HFFc6 (cell line): ENCODE data around the gene ZNF490. TPM values are rescaled to one million over a fixed set of nuclear protein-coding genes. Genes with fewer than 3 reads are reported as not detected.
A peak's percentile ranks its signal among the peaks of the same experiment; 100 is the strongest.
"Not testable (repeated sequence)": the region's sequence is repeated elsewhere in the genome, so short reads cannot be mapped to it uniquely, and the experiment has no call there.

Experiments used
- DNase-seq: peaks from one replicate; pipeline ENCODE4 v3.0.0-alpha.2; 2018
- H3K27ac Mint-ChIP-seq: 2 replicates; pipeline ENCODE4 v1.8.0; 2020; ENCODE audit warnings: mild to moderate bottlenecking, mixed read lengths
- H3K27me3 Mint-ChIP-seq: 2 replicates; pipeline ENCODE4 v1.8.0; 2021; ENCODE audit warnings: mild to moderate bottlenecking, moderate library complexity, mixed read lengths; ENCODE audit not compliant: insufficient read depth
- H3K36me3 Mint-ChIP-seq: 2 replicates; pipeline ENCODE4 v1.8.0; 2021; ENCODE audit warnings: low read depth, mixed read lengths
- H3K4me1 Mint-ChIP-seq: 2 replicates; pipeline ENCODE4 v1.8.0; 2020; ENCODE audit warnings: low read depth, mixed read lengths
- H3K4me3 Mint-ChIP-seq: 2 replicates; pipeline ENCODE4 v1.8.0; 2020; ENCODE audit warnings: mild to moderate bottlenecking, moderate library complexity, mixed read lengths
- H3K9me3 Mint-ChIP-seq: 2 replicates; pipeline ENCODE4 v1.8.0; 2020; ENCODE audit warnings: mild to moderate bottlenecking, mixed read lengths
- CTCF ChIP-seq: fragments of 200-600 bp; sonication (generic); IDR thresholded peaks from 2 replicates; pipeline ENCODE4 v1.5.0; 2021; ENCODE audit warnings: antibody characterized with exemption, mild to moderate bottlenecking
- total RNA-seq, 6 experiments: library from RNA; stranded (reverse); fragmentation: NEBNext Ultra II Directional; extraction: Animal tissue kit (Norgen Biotek cat#: 25700); gene quantifications; 2 replicates in 1 of 6; 3 replicates in 5 of 6; pipeline ENCODE4 v1.2.3, GENCODE V29; 2021

Gene ZNF490
- total RNA-seq, 6 experiments from 2014 or later: 5.4 to 9.2 (median 7.8) TPM

GRCh38 chr19:12629215-12629614, 18.6 kb upstream of the ZNF490 start:
- no peak overlapping the region for H3K4me3 Mint-ChIP-seq
- no peak for TF ChIP-seq CTCF
- peaks cover 4% of the 10 kb centered on the region for H3K27me3 Mint-ChIP-seq
- peaks cover 74% of the 10 kb centered on the region for H3K36me3 Mint-ChIP-seq
- no peak for DNase-seq
- H3K27ac Mint-ChIP-seq: no peak overlapping the region
- H3K4me1 Mint-ChIP-seq: no peaks in the 10 kb centered on the region
- peaks cover 91% of the 10 kb centered on the region for H3K9me3 Mint-ChIP-seq

- H3K36me3 Mint-ChIP-seq: peaks cover 72% of the 10 kb centered on the region
- H3K9me3 Mint-ChIP-seq: peaks cover 88% of the 10 kb centered on the region
- peaks cover 4% of the 10 kb centered on the region for H3K27me3 Mint-ChIP-seq
- no peak for TF ChIP-seq CTCF
- peak; percentile 32 for DNase-seq
- no peak overlapping the region; the same call in 1 of the 2 replicates for H3K4me3 Mint-ChIP-seq
- H3K27ac Mint-ChIP-seq: no peak overlapping the region
- 0 out of 2 replicates have a peak, but pooled peaks cover 3% of the 10 kb centered on the region for H3K4me1 Mint-ChIP-seq
These were observed 17.7 kb upstream of the ZNF490 start for GRCh38 chr19:12628040-12629022.

GRCh38 chr19:12626958-12627357, 16.3 kb upstream of the ZNF490 start:
- Mint-ChIP-seq H3K36me3 (peaks cover 72% of the 10 kb centered on the region), H3K4me1 (0 out of 2 replicates have a peak, but pooled peaks cover 5% of the 10 kb centered on the region), H3K27ac (no peak overlapping the region), H3K9me3 (peaks cover 88% of the 10 kb centered on the region), H3K27me3 (peaks cover 4% of the 10 kb centered on the region), H3K4me3 (no peak overlapping the region; the same call in 1 of the 2 replicates)
- no peak for DNase-seq
- no peak for TF ChIP-seq CTCF

- Mint-ChIP-seq H3K27ac (no peak overlapping the region), H3K4me1 (0 out of 2 replicates have a peak, but pooled peaks cover 5% of the 10 kb centered on the region), H3K27me3 (peaks cover 2% of the 10 kb centered on the region; the same call in 1 of the 2 replicates), H3K4me3 (no peak overlapping the region), H3K36me3 (peaks cover 61% of the 10 kb centered on the region), H3K9me3 (peaks cover 77% of the 10 kb centered on the region)
- no peak for TF ChIP-seq CTCF
- DNase-seq: no peak
These were observed 12.9 kb upstream of the ZNF490 start for GRCh38 chr19:12623361-12624031.

GRCh38 chr19:12621253-12622024, 10.8 kb upstream of the ZNF490 start:
- DNase-seq, H3K27ac Mint-ChIP-seq, H3K4me3 Mint-ChIP-seq, H3K27me3 Mint-ChIP-seq: not testable (repeated sequence)
- H3K9me3 Mint-ChIP-seq: peaks cover 61% of the 10 kb centered on the region
- peaks cover 45% of the 10 kb centered on the region for H3K36me3 Mint-ChIP-seq
- H3K4me1 Mint-ChIP-seq: peaks cover 10% of the 10 kb centered on the region; the same call in 1 of the 2 replicates
